Measurements from ENCODE around the gene OR51B2.
"Not testable (repeated sequence)": the region's sequence is repeated elsewhere in the genome, so short reads cannot be mapped to it uniquely, and the experiment has no call there.

OR51B2 gene

DNA sequence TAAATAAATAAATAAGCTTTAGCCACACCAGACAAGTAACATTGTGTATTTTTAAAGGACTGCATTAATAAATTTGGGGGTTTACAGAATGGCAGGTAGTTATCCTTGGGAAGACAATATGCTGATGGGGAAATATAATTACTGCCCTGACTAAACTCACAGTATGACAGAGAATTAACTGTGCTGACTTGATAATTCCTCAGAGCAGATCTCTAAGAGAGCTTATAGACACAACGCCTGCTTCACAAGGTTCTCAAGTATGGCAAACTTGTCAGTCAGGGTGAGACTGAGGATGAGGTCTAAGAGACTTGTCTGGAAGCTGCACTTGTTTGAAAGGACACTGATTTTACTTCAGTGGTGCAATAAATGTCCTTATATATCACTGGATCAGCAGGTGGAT is 25.6 kb downstream of the OR51B2 start:
- no peak overlapping the region for H3K4me2 ChIP-seq (ENCODE audit: low read depth, low read length)
- no peak overlapping the region for H3K9ac ChIP-seq (ENCODE audit: low read length)
- H3K4me1 ChIP-seq (ENCODE audit: low read length): no peaks in the 10 kb centered on the region
- H3F3A ChIP-seq (ENCODE audit: insufficient read depth, low read length): no peaks in the 10 kb centered on the region
- H3K79me2 ChIP-seq (ENCODE audit: low read length): no peaks in the 10 kb centered on the region
- DNase-seq: no peak
- no peaks in the 10 kb centered on the region for H3K27me3 ChIP-seq (replicated peaks; ENCODE audit: insufficient read depth, low read length)
- no peak overlapping the region for H2AFZ ChIP-seq (ENCODE audit: low read length)
- H3K9me3 ChIP-seq (replicated peaks; ENCODE audit: insufficient read depth, low read length): no peaks in the 10 kb centered on the region
- no peak overlapping the region for H3K4me3 ChIP-seq (ENCODE audit: low read length)
- H3K9me2 ChIP-seq (replicated peaks; ENCODE audit: insufficient read depth, low read length): no peaks in the 10 kb centered on the region
- TF ChIP-seq EZH2phosphoT487 (IDR thresholded peaks at IDR 0.05; ENCODE audit: low read length) (no peak), EZH2 (optimal IDR thresholded peaks at IDR 0.05; ENCODE audit: low read depth, low read length) (no peak)
- TF ChIP-seq, protein P1, sequence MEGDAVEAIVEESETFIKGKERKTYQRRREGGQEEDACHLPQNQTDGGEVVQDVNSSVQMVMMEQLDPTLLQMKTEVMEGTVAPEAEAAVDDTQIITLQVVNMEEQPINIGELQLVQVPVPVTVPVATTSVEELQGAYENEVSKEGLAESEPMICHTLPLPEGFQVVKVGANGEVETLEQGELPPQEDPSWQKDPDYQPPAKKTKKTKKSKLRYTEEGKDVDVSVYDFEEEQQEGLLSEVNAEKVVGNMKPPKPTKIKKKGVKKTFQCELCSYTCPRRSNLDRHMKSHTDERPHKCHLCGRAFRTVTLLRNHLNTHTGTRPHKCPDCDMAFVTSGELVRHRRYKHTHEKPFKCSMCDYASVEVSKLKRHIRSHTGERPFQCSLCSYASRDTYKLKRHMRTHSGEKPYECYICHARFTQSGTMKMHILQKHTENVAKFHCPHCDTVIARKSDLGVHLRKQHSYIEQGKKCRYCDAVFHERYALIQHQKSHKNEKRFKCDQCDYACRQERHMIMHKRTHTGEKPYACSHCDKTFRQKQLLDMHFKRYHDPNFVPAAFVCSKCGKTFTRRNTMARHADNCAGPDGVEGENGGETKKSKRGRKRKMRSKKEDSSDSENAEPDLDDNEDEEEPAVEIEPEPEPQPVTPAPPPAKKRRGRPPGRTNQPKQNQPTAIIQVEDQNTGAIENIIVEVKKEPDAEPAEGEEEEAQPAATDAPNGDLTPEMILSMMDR (IDR thresholded peaks at IDR 0.05; ENCODE audit: low read length): no peak
- no peak overlapping the region for H3K27ac ChIP-seq (ENCODE audit: low read length)
- H4K20me1 ChIP-seq (ENCODE audit: insufficient read depth, low read length): no peaks in the 10 kb centered on the region
- H3K36me3 ChIP-seq (replicated peaks; ENCODE audit: insufficient read depth, low read length): no peaks in the 10 kb centered on the region

DNA sequence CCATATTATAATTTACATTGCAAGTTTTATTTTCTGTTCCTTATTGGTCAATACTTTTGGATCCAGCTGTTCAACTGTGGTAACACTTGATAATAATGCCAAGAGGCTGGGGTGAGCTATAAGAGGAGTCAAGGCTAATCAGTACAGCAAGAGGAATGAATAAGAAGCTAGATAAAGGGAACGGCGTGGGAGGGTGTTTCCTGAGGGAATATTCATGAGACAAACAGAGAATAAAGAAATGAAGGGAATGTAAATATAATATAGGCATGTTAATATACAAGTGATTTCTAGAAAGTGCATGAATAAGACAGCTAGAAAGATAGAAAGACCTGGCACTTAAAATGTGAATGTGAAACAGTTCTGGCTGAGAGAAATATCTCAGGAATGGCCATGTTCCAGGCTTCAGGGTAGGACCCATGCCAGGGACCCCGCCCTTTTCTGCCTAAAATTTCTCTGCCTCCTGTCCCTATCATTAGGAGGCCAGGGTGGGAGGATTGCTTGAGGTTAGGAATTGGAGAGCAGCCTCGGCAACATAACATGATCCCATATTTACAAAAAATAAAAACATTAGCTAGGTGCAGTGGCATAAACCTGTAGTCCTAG is 26.3 kb downstream of the OR51B2 start:
- Histone ChIP-seq H3K36me3 (replicated peaks; ENCODE audit: insufficient read depth, low read length) (no peaks in the 10 kb centered on the region), H3F3A (ENCODE audit: insufficient read depth, low read length) (no peaks in the 10 kb centered on the region), H3K4me3 (ENCODE audit: low read length) (no peak overlapping the region), H3K4me1 (ENCODE audit: low read length) (no peaks in the 10 kb centered on the region), H3K9me3 (replicated peaks; ENCODE audit: insufficient read depth, low read length) (no peaks in the 10 kb centered on the region), H2AFZ (ENCODE audit: low read length) (no peak overlapping the region), H3K4me2 (ENCODE audit: low read depth, low read length) (no peak overlapping the region), H3K9me2 (replicated peaks; ENCODE audit: insufficient read depth, low read length) (no peaks in the 10 kb centered on the region), H3K27me3 (replicated peaks; ENCODE audit: insufficient read depth, low read length) (no peaks in the 10 kb centered on the region), H3K9ac (ENCODE audit: low read length) (no peak overlapping the region), H4K20me1 (ENCODE audit: insufficient read depth, low read length) (no peaks in the 10 kb centered on the region), H3K79me2 (ENCODE audit: low read length) (no peaks in the 10 kb centered on the region), H3K27ac (ENCODE audit: low read length) (no peak overlapping the region)
- no peak for DNase-seq
- TF ChIP-seq, protein P1 (IDR thresholded peaks at IDR 0.05; ENCODE audit: low read length): no peak
- TF ChIP-seq EZH2phosphoT487 (IDR thresholded peaks at IDR 0.05; ENCODE audit: low read length): no peak
- no peak for TF ChIP-seq EZH2 (optimal IDR thresholded peaks at IDR 0.05; ENCODE audit: low read depth, low read length)

DNA sequence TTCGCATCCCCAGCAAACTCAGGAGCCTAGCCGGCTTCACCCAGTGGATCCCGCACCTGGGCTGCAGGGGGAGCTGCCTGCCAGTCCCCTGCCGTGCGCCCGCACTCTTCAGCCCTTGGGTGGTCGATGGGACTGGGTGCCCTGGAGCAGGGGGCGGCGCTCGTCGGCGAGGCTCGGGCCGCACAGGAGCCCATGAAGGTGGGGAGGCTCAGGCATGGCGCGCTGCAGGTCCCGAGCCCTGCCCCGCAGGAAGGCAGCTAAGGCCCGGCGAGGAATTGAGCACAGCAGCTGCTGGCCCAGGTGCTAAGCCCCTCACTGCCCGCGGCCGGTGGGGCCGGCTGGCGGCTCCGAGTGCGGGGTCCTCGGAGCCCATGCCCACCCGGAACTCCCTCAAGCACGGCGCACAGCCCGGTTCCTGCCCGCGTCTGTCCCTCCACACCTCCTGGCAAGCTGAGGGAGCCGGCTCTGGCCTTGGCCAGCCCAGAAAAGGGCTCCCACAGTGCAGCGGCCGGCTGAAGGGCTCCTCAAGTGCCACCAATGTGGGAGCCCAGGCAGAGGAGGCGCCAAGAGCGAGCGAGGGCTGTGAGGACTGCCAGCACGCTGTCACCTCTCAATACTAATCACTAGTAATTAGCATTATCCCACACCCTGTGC is 29.6 kb downstream of the OR51B2 start:
- H3K36me3 ChIP-seq (replicated peaks; ENCODE audit: insufficient read depth, low read length); H3K9me2 ChIP-seq (replicated peaks; ENCODE audit: insufficient read depth, low read length); H3K9me3 ChIP-seq (replicated peaks; ENCODE audit: insufficient read depth, low read length); DNase-seq; H3F3A ChIP-seq (ENCODE audit: insufficient read depth, low read length); H3K4me2 ChIP-seq (ENCODE audit: low read depth, low read length); H3K27ac ChIP-seq (ENCODE audit: low read length); H4K20me1 ChIP-seq (ENCODE audit: insufficient read depth, low read length); H3K4me3 ChIP-seq (ENCODE audit: low read length); H3K79me2 ChIP-seq (ENCODE audit: low read length); H3K27me3 ChIP-seq (replicated peaks; ENCODE audit: insufficient read depth, low read length); H3K9ac ChIP-seq (ENCODE audit: low read length); H2AFZ ChIP-seq (ENCODE audit: low read length): not testable (repeated sequence)
- peaks cover 18% of the 10 kb centered on the region for H3K4me1 ChIP-seq (ENCODE audit: low read length)

DNA sequence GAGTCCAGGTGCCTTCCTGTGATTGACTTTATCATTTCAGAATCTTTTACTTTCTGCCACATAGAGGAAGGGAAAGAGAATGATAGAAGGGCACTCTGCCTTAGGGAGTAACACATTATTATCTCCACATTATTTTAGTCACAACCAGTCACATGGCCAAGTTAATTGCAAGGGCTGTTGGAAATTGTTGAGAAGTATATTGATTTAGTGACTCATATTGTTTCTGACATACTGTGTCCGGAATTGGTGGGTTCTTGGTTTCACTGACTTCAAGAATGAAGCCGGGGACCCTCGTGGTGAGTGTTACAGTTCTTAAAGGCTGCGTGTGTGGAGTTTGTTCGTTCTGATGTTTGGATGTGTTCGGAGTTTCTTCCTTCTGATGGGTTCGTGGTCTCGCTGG is 31.1 kb downstream of the OR51B2 start:
- Histone ChIP-seq H2AFZ (ENCODE audit: low read length) (no peak overlapping the region), H3K9me3 (replicated peaks; ENCODE audit: insufficient read depth, low read length) (no peaks in the 10 kb centered on the region), H3K27ac (ENCODE audit: low read length) (no peak overlapping the region), H3K9ac (ENCODE audit: low read length) (no peak overlapping the region), H3K36me3 (replicated peaks; ENCODE audit: insufficient read depth, low read length) (no peaks in the 10 kb centered on the region), H3K4me3 (ENCODE audit: low read length) (no peak overlapping the region), H3K9me2 (replicated peaks; ENCODE audit: insufficient read depth, low read length) (no peaks in the 10 kb centered on the region), H3K27me3 (replicated peaks; ENCODE audit: insufficient read depth, low read length) (no peaks in the 10 kb centered on the region), H3F3A (ENCODE audit: insufficient read depth, low read length) (no peaks in the 10 kb centered on the region), H3K4me1 (ENCODE audit: low read length) (peaks cover 21% of the 10 kb centered on the region), H3K79me2 (ENCODE audit: low read length) (no peaks in the 10 kb centered on the region), H3K4me2 (ENCODE audit: low read depth, low read length) (no peak overlapping the region), H4K20me1 (ENCODE audit: insufficient read depth, low read length) (no peaks in the 10 kb centered on the region)
- no peak for DNase-seq
- TF ChIP-seq EZH2 (optimal IDR thresholded peaks at IDR 0.05; ENCODE audit: low read depth, low read length): no peak
- TF ChIP-seq EZH2phosphoT487 (IDR thresholded peaks at IDR 0.05; ENCODE audit: low read length): no peak
- TF ChIP-seq, protein P1 (IDR thresholded peaks at IDR 0.05; ENCODE audit: low read length): no peak

Measured in MM.1S (cell line).